Liver (tissue), 3 donors: ENCODE results near the gene HOMER3.

Source experiments
- ATF3 ChIP-seq: IDR thresholded peaks from 2 replicates; pipeline ENCODE4 v1.6.1; 2016; ENCODE audit warnings: antibody characterized with exemption
- CTCF ChIP-seq: fragments of 150-350 bp; IDR thresholded peaks from 2 replicates; pipeline ENCODE4 v1.5.1; 2017; ENCODE audit warnings: improper control_type of control experiment, low read depth, low read length; ENCODE audit not compliant: missing input control
- FOXA2 ChIP-seq: IDR thresholded peaks from 2 replicates; pipeline ENCODE4 v1.6.1; 2016; ENCODE audit warnings: antibody characterized with exemption
- GABPA ChIP-seq, 2 donors: IDR thresholded peaks in 1 of 2; conservative IDR thresholded peaks in 1 of 2; 2 replicates each; pipeline ENCODE4 v1.6.1; 2016; ENCODE audit warnings: antibody characterized with exemption in 2 of 2, mild to moderate bottlenecking in 1 of 2, moderate library complexity in 1 of 2
- HNF4A ChIP-seq, 2 donors: conservative IDR thresholded peaks; 2 replicates each; pipeline ENCODE4 v1.6.1; 2016; ENCODE audit warnings: antibody characterized with exemption in 2 of 2, mild to moderate bottlenecking in 2 of 2
- JUND ChIP-seq, 2 donors: IDR thresholded peaks; 2 replicates each; pipeline ENCODE4 v1.6.1; 2016; ENCODE audit warnings: antibody characterized with exemption in 2 of 2
- RAD21 ChIP-seq, 2 donors: IDR thresholded peaks; 2 replicates each; pipeline ENCODE4 v1.6.1; 2016; ENCODE audit warnings: antibody characterized with exemption in 2 of 2, mild to moderate bottlenecking in 2 of 2
- SP1 ChIP-seq: IDR thresholded peaks from 2 replicates; pipeline ENCODE4 v1.6.1; 2018; ENCODE audit warnings: antibody characterized with exemption, mild to moderate bottlenecking
- TAF1 ChIP-seq: conservative IDR thresholded peaks from 2 replicates; pipeline ENCODE4 v1.6.1; 2016; ENCODE audit warnings: antibody characterized with exemption, mild to moderate bottlenecking
- YY1 ChIP-seq: IDR thresholded peaks from 2 replicates; pipeline ENCODE4 v1.6.1; 2016; ENCODE audit warnings: antibody characterized with exemption, mild to moderate bottlenecking
- ZBTB33 ChIP-seq: IDR thresholded peaks from 2 replicates; pipeline ENCODE4 v1.6.1; 2016; ENCODE audit warnings: antibody characterized with exemption
- TF ChIP-seq, protein P1 (sequence below): IDR thresholded peaks from 2 replicates; pipeline ENCODE4 v1.6.1; 2016; ENCODE audit warnings: antibody characterized with exemption, mild to moderate bottlenecking
- TF ChIP-seq, protein P2 (sequence below): IDR thresholded peaks from 2 replicates; pipeline ENCODE4 v1.6.1; 2016; ENCODE audit warnings: antibody characterized with exemption
- donor health status: healthy.
- donor health status: healthy.

GRCh38 chr19:18894254-18895037 lies 46.6 kb downstream of the HOMER3 start:
- TF ChIP-seq, protein P1, sequence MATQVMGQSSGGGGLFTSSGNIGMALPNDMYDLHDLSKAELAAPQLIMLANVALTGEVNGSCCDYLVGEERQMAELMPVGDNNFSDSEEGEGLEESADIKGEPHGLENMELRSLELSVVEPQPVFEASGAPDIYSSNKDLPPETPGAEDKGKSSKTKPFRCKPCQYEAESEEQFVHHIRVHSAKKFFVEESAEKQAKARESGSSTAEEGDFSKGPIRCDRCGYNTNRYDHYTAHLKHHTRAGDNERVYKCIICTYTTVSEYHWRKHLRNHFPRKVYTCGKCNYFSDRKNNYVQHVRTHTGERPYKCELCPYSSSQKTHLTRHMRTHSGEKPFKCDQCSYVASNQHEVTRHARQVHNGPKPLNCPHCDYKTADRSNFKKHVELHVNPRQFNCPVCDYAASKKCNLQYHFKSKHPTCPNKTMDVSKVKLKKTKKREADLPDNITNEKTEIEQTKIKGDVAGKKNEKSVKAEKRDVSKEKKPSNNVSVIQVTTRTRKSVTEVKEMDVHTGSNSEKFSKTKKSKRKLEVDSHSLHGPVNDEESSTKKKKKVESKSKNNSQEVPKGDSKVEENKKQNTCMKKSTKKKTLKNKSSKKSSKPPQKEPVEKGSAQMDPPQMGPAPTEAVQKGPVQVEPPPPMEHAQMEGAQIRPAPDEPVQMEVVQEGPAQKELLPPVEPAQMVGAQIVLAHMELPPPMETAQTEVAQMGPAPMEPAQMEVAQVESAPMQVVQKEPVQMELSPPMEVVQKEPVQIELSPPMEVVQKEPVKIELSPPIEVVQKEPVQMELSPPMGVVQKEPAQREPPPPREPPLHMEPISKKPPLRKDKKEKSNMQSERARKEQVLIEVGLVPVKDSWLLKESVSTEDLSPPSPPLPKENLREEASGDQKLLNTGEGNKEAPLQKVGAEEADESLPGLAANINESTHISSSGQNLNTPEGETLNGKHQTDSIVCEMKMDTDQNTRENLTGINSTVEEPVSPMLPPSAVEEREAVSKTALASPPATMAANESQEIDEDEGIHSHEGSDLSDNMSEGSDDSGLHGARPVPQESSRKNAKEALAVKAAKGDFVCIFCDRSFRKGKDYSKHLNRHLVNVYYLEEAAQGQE, result no peak
- TF ChIP-seq RAD21 (IDR thresholded peaks at IDR 0.05) (no peak), CTCF (no peak), SP1 (no peak), ZBTB33 (no peak), JUND (IDR thresholded peaks at IDR 0.05) (no peak), GABPA (IDR thresholded peaks at IDR 0.05 in 1 of 2, conservative IDR thresholded peaks at IDR 0.05 in 1 of 2) (no peak), FOXA2 (no peak), YY1 (no peak), HNF4A (conservative IDR thresholded peaks at IDR 0.05) (no peak), ATF3 (no peak), TAF1 (no peak)
- TF ChIP-seq, protein P2, sequence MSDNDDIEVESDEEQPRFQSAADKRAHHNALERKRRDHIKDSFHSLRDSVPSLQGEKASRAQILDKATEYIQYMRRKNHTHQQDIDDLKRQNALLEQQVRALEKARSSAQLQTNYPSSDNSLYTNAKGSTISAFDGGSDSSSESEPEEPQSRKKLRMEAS, result no peak
